HCT116 (cell line): ENCODE data around the gene RAB24.

ENCODE experiments used
- EZH2 ChIP-seq: fragments of 200-600 bp; sonication (generic); IDR thresholded peaks from 2 replicates; pipeline ENCODE4 v1.6.1; 2017; ENCODE audit warnings: antibody characterized with exemption, mixed run types
- POLR2AphosphoS5 ChIP-seq: IDR thresholded peaks from 2 replicates; pipeline ENCODE4 v1.6.1; 2011; ENCODE audit warnings: mild to moderate bottlenecking, low read depth, low read length, moderate library complexity
- TF ChIP-seq, protein P1 (sequence below): IDR thresholded peaks from 2 replicates; pipeline ENCODE4 v1.6.1; 2012; ENCODE audit warnings: low read depth

DNA sequence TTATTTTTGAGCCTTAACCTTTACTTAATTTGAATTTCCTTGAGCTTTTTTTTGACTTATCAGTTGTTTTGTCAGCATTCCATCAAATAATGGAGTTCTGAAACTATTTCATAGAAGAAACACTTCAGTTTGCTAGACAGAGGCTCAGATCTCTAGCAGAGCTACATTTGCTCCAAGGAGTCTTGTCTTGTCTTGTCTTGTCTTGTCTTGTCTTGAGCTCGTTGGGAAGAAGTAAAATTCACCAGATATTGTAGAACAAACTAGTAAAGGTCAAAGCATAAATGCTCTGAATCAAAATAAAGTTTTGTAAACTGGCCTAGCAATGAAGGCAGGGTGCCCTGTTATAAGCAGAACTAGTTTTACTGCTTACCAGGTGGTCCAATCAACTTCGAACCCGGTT lies 33.5 kb downstream of the RAB24 start:
- TF ChIP-seq, protein P1, sequence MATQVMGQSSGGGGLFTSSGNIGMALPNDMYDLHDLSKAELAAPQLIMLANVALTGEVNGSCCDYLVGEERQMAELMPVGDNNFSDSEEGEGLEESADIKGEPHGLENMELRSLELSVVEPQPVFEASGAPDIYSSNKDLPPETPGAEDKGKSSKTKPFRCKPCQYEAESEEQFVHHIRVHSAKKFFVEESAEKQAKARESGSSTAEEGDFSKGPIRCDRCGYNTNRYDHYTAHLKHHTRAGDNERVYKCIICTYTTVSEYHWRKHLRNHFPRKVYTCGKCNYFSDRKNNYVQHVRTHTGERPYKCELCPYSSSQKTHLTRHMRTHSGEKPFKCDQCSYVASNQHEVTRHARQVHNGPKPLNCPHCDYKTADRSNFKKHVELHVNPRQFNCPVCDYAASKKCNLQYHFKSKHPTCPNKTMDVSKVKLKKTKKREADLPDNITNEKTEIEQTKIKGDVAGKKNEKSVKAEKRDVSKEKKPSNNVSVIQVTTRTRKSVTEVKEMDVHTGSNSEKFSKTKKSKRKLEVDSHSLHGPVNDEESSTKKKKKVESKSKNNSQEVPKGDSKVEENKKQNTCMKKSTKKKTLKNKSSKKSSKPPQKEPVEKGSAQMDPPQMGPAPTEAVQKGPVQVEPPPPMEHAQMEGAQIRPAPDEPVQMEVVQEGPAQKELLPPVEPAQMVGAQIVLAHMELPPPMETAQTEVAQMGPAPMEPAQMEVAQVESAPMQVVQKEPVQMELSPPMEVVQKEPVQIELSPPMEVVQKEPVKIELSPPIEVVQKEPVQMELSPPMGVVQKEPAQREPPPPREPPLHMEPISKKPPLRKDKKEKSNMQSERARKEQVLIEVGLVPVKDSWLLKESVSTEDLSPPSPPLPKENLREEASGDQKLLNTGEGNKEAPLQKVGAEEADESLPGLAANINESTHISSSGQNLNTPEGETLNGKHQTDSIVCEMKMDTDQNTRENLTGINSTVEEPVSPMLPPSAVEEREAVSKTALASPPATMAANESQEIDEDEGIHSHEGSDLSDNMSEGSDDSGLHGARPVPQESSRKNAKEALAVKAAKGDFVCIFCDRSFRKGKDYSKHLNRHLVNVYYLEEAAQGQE, result no peak
- TF ChIP-seq POLR2AphosphoS5, result no peak
- no peak for TF ChIP-seq EZH2
